Measurements from ENCODE around the gene KRTAP5-8.

DNA sequence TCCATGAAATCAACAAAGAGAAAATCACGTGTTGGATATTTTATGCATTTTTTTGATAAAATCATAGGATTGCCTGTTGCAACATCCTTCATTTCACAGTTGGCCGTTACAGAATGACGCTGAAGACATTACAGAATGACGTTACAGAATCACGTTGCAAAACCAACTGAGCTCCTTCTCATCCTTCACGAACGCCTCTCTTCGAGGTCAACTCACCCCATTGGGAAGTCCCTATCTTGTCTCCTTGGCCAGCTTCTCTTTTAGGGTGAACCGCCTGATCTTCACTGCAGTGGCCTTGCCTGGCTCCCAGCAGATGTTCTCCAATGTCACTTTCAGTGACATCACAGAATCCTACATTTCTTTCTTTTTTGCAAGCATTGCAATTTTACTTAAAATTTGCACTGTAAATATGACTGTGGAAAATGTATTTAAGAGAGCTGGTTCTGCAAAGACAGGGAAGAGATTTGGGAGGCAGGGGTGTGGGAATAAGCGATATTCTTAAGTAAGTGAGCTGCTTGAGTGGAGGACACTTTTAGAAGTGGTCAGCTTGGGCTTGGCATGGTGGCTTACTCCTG is 5.7 kb upstream of the KRTAP5-8 start:
- TF ChIP-seq, protein P1, sequence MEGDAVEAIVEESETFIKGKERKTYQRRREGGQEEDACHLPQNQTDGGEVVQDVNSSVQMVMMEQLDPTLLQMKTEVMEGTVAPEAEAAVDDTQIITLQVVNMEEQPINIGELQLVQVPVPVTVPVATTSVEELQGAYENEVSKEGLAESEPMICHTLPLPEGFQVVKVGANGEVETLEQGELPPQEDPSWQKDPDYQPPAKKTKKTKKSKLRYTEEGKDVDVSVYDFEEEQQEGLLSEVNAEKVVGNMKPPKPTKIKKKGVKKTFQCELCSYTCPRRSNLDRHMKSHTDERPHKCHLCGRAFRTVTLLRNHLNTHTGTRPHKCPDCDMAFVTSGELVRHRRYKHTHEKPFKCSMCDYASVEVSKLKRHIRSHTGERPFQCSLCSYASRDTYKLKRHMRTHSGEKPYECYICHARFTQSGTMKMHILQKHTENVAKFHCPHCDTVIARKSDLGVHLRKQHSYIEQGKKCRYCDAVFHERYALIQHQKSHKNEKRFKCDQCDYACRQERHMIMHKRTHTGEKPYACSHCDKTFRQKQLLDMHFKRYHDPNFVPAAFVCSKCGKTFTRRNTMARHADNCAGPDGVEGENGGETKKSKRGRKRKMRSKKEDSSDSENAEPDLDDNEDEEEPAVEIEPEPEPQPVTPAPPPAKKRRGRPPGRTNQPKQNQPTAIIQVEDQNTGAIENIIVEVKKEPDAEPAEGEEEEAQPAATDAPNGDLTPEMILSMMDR (IDR thresholded peaks at IDR 0.05; ENCODE audit: low read depth, low read length, missing input control) = no peak
- no peak for TF ChIP-seq RAD21 (IDR thresholded peaks at IDR 0.05)
- TF ChIP-seq, protein P2, sequence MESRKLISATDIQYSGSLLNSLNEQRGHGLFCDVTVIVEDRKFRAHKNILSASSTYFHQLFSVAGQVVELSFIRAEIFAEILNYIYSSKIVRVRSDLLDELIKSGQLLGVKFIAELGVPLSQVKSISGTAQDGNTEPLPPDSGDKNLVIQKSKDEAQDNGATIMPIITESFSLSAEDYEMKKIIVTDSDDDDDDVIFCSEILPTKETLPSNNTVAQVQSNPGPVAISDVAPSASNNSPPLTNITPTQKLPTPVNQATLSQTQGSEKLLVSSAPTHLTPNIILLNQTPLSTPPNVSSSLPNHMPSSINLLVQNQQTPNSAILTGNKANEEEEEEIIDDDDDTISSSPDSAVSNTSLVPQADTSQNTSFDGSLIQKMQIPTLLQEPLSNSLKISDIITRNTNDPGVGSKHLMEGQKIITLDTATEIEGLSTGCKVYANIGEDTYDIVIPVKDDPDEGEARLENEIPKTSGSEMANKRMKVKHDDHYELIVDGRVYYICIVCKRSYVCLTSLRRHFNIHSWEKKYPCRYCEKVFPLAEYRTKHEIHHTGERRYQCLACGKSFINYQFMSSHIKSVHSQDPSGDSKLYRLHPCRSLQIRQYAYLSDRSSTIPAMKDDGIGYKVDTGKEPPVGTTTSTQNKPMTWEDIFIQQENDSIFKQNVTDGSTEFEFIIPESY (IDR thresholded peaks at IDR 0.05) = no peak
- no peak for TF ChIP-seq JUND (IDR thresholded peaks at IDR 0.05)
- TF ChIP-seq GABPA (IDR thresholded peaks at IDR 0.05 in 1 of 2, conservative IDR thresholded peaks at IDR 0.05 in 1 of 2) = no peak
- TF ChIP-seq SP1 (IDR thresholded peaks at IDR 0.05) = no peak
- no peak for TF ChIP-seq EGR1 (IDR thresholded peaks at IDR 0.05; ENCODE audit: low read depth in 2 of 2)
- TF ChIP-seq MAX (IDR thresholded peaks at IDR 0.05) = no peak
- TF ChIP-seq, protein P3, sequence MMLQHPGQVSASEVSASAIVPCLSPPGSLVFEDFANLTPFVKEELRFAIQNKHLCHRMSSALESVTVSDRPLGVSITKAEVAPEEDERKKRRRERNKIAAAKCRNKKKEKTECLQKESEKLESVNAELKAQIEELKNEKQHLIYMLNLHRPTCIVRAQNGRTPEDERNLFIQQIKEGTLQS (IDR thresholded peaks at IDR 0.05) = no peak
- TF ChIP-seq HNF4A (conservative IDR thresholded peaks at IDR 0.05) = no peak
- TF ChIP-seq TAF1 (conservative IDR thresholded peaks at IDR 0.05) = no peak
- no peak for TF ChIP-seq HNF4G (IDR thresholded peaks at IDR 0.05)
